ENCODE results near the gene LGALS3BP. TPM values are rescaled to one million over a fixed set of nuclear protein-coding genes. Genes with fewer than 3 reads are reported as not detected.

LGALS3BP gene
- total RNA-seq, 1 donor from 2014 or later, result 488 TPM

DNA sequence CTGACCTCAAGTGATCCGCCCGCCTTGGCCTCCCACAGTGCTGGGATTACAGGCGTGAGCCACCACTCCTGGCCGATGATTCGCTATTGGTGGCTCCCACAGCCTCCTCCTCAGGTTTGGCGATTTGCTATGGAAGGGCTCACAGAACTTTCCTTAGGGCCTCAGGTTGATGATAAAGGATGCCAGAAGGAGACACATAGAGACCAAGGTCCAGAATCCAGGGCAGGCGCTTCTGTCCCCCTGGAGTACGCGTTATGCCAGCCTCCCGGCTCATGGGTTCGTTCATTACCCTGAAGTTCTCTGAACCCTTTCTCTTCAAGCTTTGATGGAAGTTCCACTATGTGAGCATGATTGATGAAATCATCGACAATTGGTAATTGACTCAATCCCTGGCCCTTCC is 19.9 kb downstream of the LGALS3BP start:
- no peak overlapping the region for H3K27ac ChIP-seq
- no peaks in the 10 kb centered on the region for H3K27me3 ChIP-seq
- intact Hi-C loops (cut with DNase I), result no loop called here
- no peaks in the 10 kb centered on the region for H3K9me3 ChIP-seq
- no peak for DNase-seq (ENCODE audit: extremely low spot score in 2 of 2)
- H3K4me3 ChIP-seq, result no peak overlapping the region
- no peaks in the 10 kb centered on the region for H3K36me3 ChIP-seq
- H3K4me1 ChIP-seq, result no peaks in the 10 kb centered on the region
- TF ChIP-seq POLR2A (IDR thresholded peaks at IDR 0.05) (no peak), POLR2AphosphoS5 (IDR thresholded peaks at IDR 0.05; ENCODE audit: insufficient read depth in 1 of 2, low read depth in 1 of 2) (no peak)
- TF ChIP-seq, protein P1, sequence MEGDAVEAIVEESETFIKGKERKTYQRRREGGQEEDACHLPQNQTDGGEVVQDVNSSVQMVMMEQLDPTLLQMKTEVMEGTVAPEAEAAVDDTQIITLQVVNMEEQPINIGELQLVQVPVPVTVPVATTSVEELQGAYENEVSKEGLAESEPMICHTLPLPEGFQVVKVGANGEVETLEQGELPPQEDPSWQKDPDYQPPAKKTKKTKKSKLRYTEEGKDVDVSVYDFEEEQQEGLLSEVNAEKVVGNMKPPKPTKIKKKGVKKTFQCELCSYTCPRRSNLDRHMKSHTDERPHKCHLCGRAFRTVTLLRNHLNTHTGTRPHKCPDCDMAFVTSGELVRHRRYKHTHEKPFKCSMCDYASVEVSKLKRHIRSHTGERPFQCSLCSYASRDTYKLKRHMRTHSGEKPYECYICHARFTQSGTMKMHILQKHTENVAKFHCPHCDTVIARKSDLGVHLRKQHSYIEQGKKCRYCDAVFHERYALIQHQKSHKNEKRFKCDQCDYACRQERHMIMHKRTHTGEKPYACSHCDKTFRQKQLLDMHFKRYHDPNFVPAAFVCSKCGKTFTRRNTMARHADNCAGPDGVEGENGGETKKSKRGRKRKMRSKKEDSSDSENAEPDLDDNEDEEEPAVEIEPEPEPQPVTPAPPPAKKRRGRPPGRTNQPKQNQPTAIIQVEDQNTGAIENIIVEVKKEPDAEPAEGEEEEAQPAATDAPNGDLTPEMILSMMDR (IDR thresholded peaks at IDR 0.05), result no peak

GRCh38 chr17:78958641-78959127 is 21.0 kb downstream of the LGALS3BP start:
- intact Hi-C loops (cut with DNase I), result no loop called here
- no peaks in the 10 kb centered on the region for H3K9me3 ChIP-seq
- H3K4me3 ChIP-seq, result no peak overlapping the region
- H3K27me3 ChIP-seq, result no peaks in the 10 kb centered on the region
- H3K4me1 ChIP-seq, result peaks cover 9% of the 10 kb centered on the region
- DNase-seq (ENCODE audit: extremely low spot score in 2 of 2), result no peak
- TF ChIP-seq POLR2A (IDR thresholded peaks at IDR 0.05) (no peak), POLR2AphosphoS5 (IDR thresholded peaks at IDR 0.05; ENCODE audit: insufficient read depth in 1 of 2, low read depth in 1 of 2) (no peak)
- TF ChIP-seq, protein P1 (IDR thresholded peaks at IDR 0.05), result no peak
- no peaks in the 10 kb centered on the region for H3K36me3 ChIP-seq
- H3K27ac ChIP-seq, result no peak overlapping the region

- Histone ChIP-seq H3K27ac (no peak overlapping the region), H3K4me3 (no peak overlapping the region), H3K4me1 (peaks cover 25% of the 10 kb centered on the region), H3K36me3 (no peaks in the 10 kb centered on the region), H3K27me3 (no peaks in the 10 kb centered on the region), H3K9me3 (no peaks in the 10 kb centered on the region)
- TF ChIP-seq POLR2AphosphoS5 (IDR thresholded peaks at IDR 0.05; ENCODE audit: insufficient read depth in 1 of 2, low read depth in 1 of 2) (no peak), POLR2A (IDR thresholded peaks at IDR 0.05) (no peak)
- TF ChIP-seq, protein P1 (IDR thresholded peaks at IDR 0.05), result no peak
- intact Hi-C loops (cut with DNase I), result no loop called here
- no peak for DNase-seq (ENCODE audit: extremely low spot score in 2 of 2)
Observed at GRCh38 chr17:78957128-78957527, 22.6 kb downstream of the LGALS3BP start.

DNA sequence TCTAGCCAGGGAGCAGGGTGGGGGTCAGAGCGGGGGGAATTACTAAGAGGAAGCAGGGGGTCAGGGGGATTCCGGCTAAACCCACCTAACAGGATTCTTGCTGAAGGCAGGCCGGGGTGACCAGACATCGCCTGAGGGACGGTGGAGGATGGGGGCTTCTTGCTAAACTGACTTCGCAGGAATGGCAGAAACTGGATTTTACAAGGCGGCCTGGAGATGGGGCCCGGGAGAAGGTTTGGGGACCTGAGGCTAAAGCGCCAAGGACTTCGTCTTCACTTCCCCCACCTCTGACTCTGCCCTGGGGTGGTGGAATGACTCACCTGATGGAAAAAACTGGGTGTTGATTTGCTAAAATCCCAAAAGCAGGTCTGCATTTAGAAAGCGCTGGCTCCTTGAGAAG is 23.5 kb downstream of the LGALS3BP start:
- Histone ChIP-seq H3K4me3 (no peak overlapping the region), H3K27ac (no peak overlapping the region), H3K36me3 (no peaks in the 10 kb centered on the region), H3K9me3 (peaks cover under 1% of the 10 kb centered on the region), H3K4me1 (peaks cover 30% of the 10 kb centered on the region), H3K27me3 (no peaks in the 10 kb centered on the region)
- intact Hi-C loops (cut with DNase I), result no loop called here
- TF ChIP-seq POLR2A (IDR thresholded peaks at IDR 0.05), result no peak
- no peak for DNase-seq (ENCODE audit: extremely low spot score in 2 of 2)

DNA sequence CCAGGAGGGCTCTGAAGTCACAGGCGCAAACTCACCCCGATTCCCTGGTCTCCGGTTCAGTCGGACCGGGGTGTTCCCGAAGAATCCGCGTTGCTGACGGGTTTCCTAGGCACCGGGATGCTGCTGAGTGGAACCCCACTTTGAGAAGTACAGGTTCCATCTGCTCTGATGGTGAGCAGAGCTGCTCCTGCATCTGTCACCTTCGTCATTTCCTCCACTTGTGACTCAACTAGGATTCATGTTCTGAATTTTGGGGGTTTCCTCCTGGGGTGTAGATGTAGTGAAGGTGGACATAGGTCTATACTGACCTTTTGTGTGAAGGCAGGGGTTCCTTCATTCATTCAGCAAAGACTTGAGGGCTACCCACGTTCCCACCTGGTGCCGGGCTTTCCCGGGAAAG is 25.0 kb downstream of the LGALS3BP start:
- H3K4me3 ChIP-seq, result no peak overlapping the region
- H3K9me3 ChIP-seq, result peaks cover 10% of the 10 kb centered on the region
- H3K27me3 ChIP-seq, result no peaks in the 10 kb centered on the region
- no peak for DNase-seq (ENCODE audit: extremely low spot score in 2 of 2)
- peaks cover 30% of the 10 kb centered on the region for H3K4me1 ChIP-seq
- TF ChIP-seq POLR2AphosphoS5 (IDR thresholded peaks at IDR 0.05; ENCODE audit: insufficient read depth in 1 of 2, low read depth in 1 of 2) (no peak), POLR2A (IDR thresholded peaks at IDR 0.05) (no peak)
- TF ChIP-seq, protein P1 (IDR thresholded peaks at IDR 0.05), result no peak
- no peaks in the 10 kb centered on the region for H3K36me3 ChIP-seq
- intact Hi-C loops (cut with DNase I), result no loop called here
- peak overlapping the region; percentile 85 for H3K27ac ChIP-seq
